Nephron (organoid): ENCODE results near the gene GLT6D1.
"Not testable (repeated sequence)": the region's sequence is repeated elsewhere in the genome, so short reads cannot be mapped to it uniquely, and the experiment has no call there.

Experiments
- H3K27ac Mint-ChIP-seq, 3 experiments: 2 replicates each; pipeline ENCODE4 v1.8.0; 2020; ENCODE audit warnings: mixed read lengths in 3 of 3, mild to moderate bottlenecking in 2 of 3, moderate library complexity in 1 of 3
- H3K27me3 Mint-ChIP-seq: 2 replicates; pipeline ENCODE4 v1.8.0; 2021; ENCODE audit warnings: low read depth, mild to moderate bottlenecking, moderate library complexity, mixed read lengths
- H3K36me3 Mint-ChIP-seq: 2 replicates; pipeline ENCODE4 v1.8.0; 2020; ENCODE audit warnings: low read depth, mixed read lengths
- H3K4me1 Mint-ChIP-seq: 2 replicates; pipeline ENCODE4 v1.8.0; 2020; ENCODE audit warnings: mixed read lengths
- H3K4me3 Mint-ChIP-seq, 3 experiments: 2 replicates each; pipeline ENCODE4 v1.8.0; 2020; ENCODE audit warnings: mild to moderate bottlenecking in 3 of 3, mixed read lengths in 3 of 3, moderate library complexity in 2 of 3
- H3K9me3 Mint-ChIP-seq: 2 replicates; pipeline ENCODE4 v1.8.0; 2020; ENCODE audit warnings: mixed read lengths
- CTCF ChIP-seq, 3 experiments: fragments of 200-600 bp; sonication (generic); IDR thresholded peaks; one replicate each; pipeline ENCODE4 v1.5.0; 2021; ENCODE audit warnings: antibody characterized with exemption in 3 of 3; ENCODE audit not compliant: unreplicated experiment in 3 of 3

Gene GLT6D1

GRCh38 chr9:135671591-135672041 is 32.3 kb upstream of the GLT6D1 start:
- Mint-ChIP-seq H3K27ac (no peak overlapping the region), H3K4me3 (no peak overlapping the region), H3K4me1 (no peaks in the 10 kb centered on the region), H3K9me3 (peaks cover 5% of the 10 kb centered on the region), H3K36me3 (no peaks in the 10 kb centered on the region), H3K27me3 (peaks cover 17% of the 10 kb centered on the region)
- TF ChIP-seq CTCF (IDR thresholded peaks at IDR 0.05; ENCODE audit: unreplicated experiment in 3 of 3): no peak

- Mint-ChIP-seq H3K36me3 (no peaks in the 10 kb centered on the region), H3K4me1 (peaks cover 4% of the 10 kb centered on the region)
These were observed 31.6 kb upstream of the GLT6D1 start for GRCh38 chr9:135670721-135671590.

GRCh38 chr9:135669616-135670285 is 30.4 kb upstream of the GLT6D1 start:
- Mint-ChIP-seq H3K4me3 (no peak overlapping the region), H3K36me3 (no peaks in the 10 kb centered on the region), H3K27me3 (peaks cover 14% of the 10 kb centered on the region), H3K27ac (no peak overlapping the region), H3K4me1 (peaks cover 4% of the 10 kb centered on the region), H3K9me3 (peaks cover 5% of the 10 kb centered on the region)
- TF ChIP-seq CTCF (IDR thresholded peaks at IDR 0.05; ENCODE audit: unreplicated experiment in 3 of 3): no peak

More at GRCh38 chr9:135670721-135671590, 31.6 kb upstream of the GLT6D1 start:
- Mint-ChIP-seq H3K27ac (no peak overlapping the region), H3K4me3 (no peak overlapping the region), H3K27me3 (peaks cover 17% of the 10 kb centered on the region), H3K9me3 (peaks cover 5% of the 10 kb centered on the region)
- TF ChIP-seq CTCF (IDR thresholded peaks at IDR 0.05; ENCODE audit: unreplicated experiment in 3 of 3): no peak

- H3K4me1 Mint-ChIP-seq, H3K27ac Mint-ChIP-seq, H3K36me3 Mint-ChIP-seq, H3K9me3 Mint-ChIP-seq, H3K4me3 Mint-ChIP-seq: not testable (repeated sequence)
- H3K27me3 Mint-ChIP-seq: peaks cover 13% of the 10 kb centered on the region
These were observed 29.7 kb upstream of the GLT6D1 start for GRCh38 chr9:135669018-135669417.

GRCh38 chr9:135667463-135668001 is 28.2 kb upstream of the GLT6D1 start:
- no peaks in the 10 kb centered on the region for H3K36me3 Mint-ChIP-seq
- H3K27me3 Mint-ChIP-seq: peaks cover 5% of the 10 kb centered on the region
- peaks cover 5% of the 10 kb centered on the region for H3K9me3 Mint-ChIP-seq
- TF ChIP-seq CTCF (IDR thresholded peaks at IDR 0.05; ENCODE audit: unreplicated experiment in 3 of 3): no peak
- H3K4me1 Mint-ChIP-seq: peaks cover 10% of the 10 kb centered on the region
- H3K27ac Mint-ChIP-seq: no peak overlapping the region
- H3K4me3 Mint-ChIP-seq: no peak overlapping the region
